PC-3 (cell line): ENCODE measurements around the gene NPL. TPM values are rescaled to one million over a fixed set of nuclear protein-coding genes. Genes with fewer than 3 reads are reported as not detected.

Source experiments
- ATAC-seq: fragments of 200-7000 bp; cut with Tn5 transposase; 2 replicates; pipeline ENCODE4 v1.9.1; 2020; ENCODE audit warnings: mild to moderate bottlenecking, moderate library complexity
- BruUV-seq: library from RNA; stranded (reverse); fragments of 400-500 nt; replicated peaks from 2 replicates; lab custom pipeline; 2021; lab: Mats Ljungman, UMichigan
- CTCF ChIA-PET: fragments of 300-600 bp; sonication (Branson Sonifier 250); formaldehyde crosslinking; loops from one replicate; lab custom pipeline; 2022; ENCODE audit warnings: antibody characterized with exemption; lab: Charles Lee
- POLR2A ChIA-PET: fragments of 300-600 bp; sonication (Branson Sonifier 250); formaldehyde crosslinking; loops from one replicate; lab custom pipeline; 2022; ENCODE audit warnings: antibody characterized with exemption; ENCODE audit not compliant: unreplicated experiment; lab: Charles Lee
- DNase-seq: peaks from one replicate; pipeline ENCODE4 v3.0.0-alpha.2; 2015
- H2AFZ ChIP-seq: fragments of 300-600 bp; sonication (generic); 2 replicates; pipeline ENCODE4 v1.6.0; 2016; ENCODE audit warnings: antibody characterized with exemption, low read length
- H3F3A ChIP-seq: fragments of 300-600 bp; sonication (generic); one replicate; pipeline ENCODE4 v1.6.0; 2017; ENCODE audit warnings: antibody characterized with exemption, low read length, control low read depth, mild to moderate bottlenecking; ENCODE audit not compliant: unreplicated experiment
- H3K27ac ChIP-seq: fragments of 300-600 bp; sonication (generic); 2 replicates; pipeline ENCODE4 v1.5.1; 2016; ENCODE audit warnings: mild to moderate bottlenecking, low read length
- H3K27me3 ChIP-seq: fragments of 300-600 bp; sonication (generic); 2 replicates; pipeline ENCODE4 v1.6.1; 2016; ENCODE audit warnings: low read length, mixed read lengths
- H3K36me3 ChIP-seq: fragments of 300-600 bp; sonication (generic); 2 replicates; pipeline ENCODE4 v1.6.1; 2016; ENCODE audit warnings: low read depth, mixed run types, low read length, mixed read lengths
- H3K4me1 ChIP-seq: fragments of 300-600 bp; sonication (generic); 2 replicates; pipeline ENCODE4 v1.5.1; 2016; ENCODE audit warnings: low read length; ENCODE audit not compliant: insufficient read depth
- H3K4me2 ChIP-seq: fragments of 300-600 bp; sonication (generic); 2 replicates; pipeline ENCODE4 v1.6.0; 2016; ENCODE audit warnings: low read length
- H3K4me3 ChIP-seq: fragments of 300-600 bp; sonication (generic); 2 replicates; pipeline ENCODE4 v1.5.1; 2016; ENCODE audit warnings: mild to moderate bottlenecking, low read length, mixed read lengths
- H3K79me2 ChIP-seq: fragments of 300-600 bp; sonication (generic); 2 replicates; pipeline ENCODE4 v1.6.1; 2017; ENCODE audit warnings: low read length, mixed read lengths
- H3K9ac ChIP-seq: fragments of 300-600 bp; sonication (generic); 2 replicates; pipeline ENCODE4 v1.6.0; 2016; ENCODE audit warnings: mild to moderate bottlenecking, low read length
- H3K9me2 ChIP-seq: fragments of 300-600 bp; sonication (generic); replicated peaks from 2 replicates; pipeline ENCODE4 v1.6.1; 2016; ENCODE audit warnings: mixed run types, low read length, mixed read lengths
- H3K9me3 ChIP-seq: fragments of 300-600 bp; sonication (generic); 2 replicates; pipeline ENCODE4 v1.6.1; 2016; ENCODE audit warnings: low read length, mixed read lengths
- H4K20me1 ChIP-seq: fragments of 300-600 bp; sonication (generic); 2 replicates; pipeline ENCODE4 v1.6.1; 2016; ENCODE audit warnings: low read length, mixed read lengths
- CTCF ChIP-seq: fragments of 300-600 bp; sonication (generic); conservative IDR thresholded peaks from 2 replicates; pipeline ENCODE4 v1.5.1; 2017; ENCODE audit warnings: antibody characterized with exemption, low read depth, mild to moderate bottlenecking, low read length
- EZH2 ChIP-seq: fragments of 300-600 bp; sonication (generic); IDR thresholded peaks from one replicate; pipeline ENCODE4 v1.6.1; 2017; ENCODE audit warnings: antibody characterized with exemption, mild to moderate bottlenecking, low read length; ENCODE audit not compliant: unreplicated experiment
- EZH2phosphoT487 ChIP-seq: fragments of 300-600 bp; sonication (generic); IDR thresholded peaks from 2 replicates; pipeline ENCODE4 v1.6.1; 2018; ENCODE audit warnings: mild to moderate bottlenecking, antibody characterized with exemption, low read length, borderline replicate concordance
- intact Hi-C: fragments of 100-400 bp; cut with micrococcal nuclease; formaldehyde crosslinking; loops from 2 replicates; pipeline ENCODE4 v1.9.0; 2023
- total RNA-seq: library from RNA; depleted of rRNA; stranded (reverse); fragments of >200 nt; gene quantifications from 2 replicates; pipeline ENCODE4 v1.2.3, GENCODE V29; 2014

NPL gene
- total RNA-seq, 1 experiment from 2014 or later, result not detected

GRCh38 chr1:182742780-182743179 lies 46.8 kb upstream of the NPL start:
- intact Hi-C loops, result no loop called here
- ATAC-seq (no peak), DNase-seq (no peak)
- BruUV-seq, result no TSS peak
- no peak overlapping the region for H3K4me2 ChIP-seq
- H4K20me1 ChIP-seq, result no peaks in the 10 kb centered on the region
- no peaks in the 10 kb centered on the region for H3K4me1 ChIP-seq
- ChIA-PET POLR2A (no interaction called here), CTCF (no interaction called here)
- no peaks in the 10 kb centered on the region for H3K79me2 ChIP-seq
- H3K9me3 ChIP-seq, result no peaks in the 10 kb centered on the region
- H3F3A ChIP-seq, result no peaks in the 10 kb centered on the region
- H3K36me3 ChIP-seq, result no peaks in the 10 kb centered on the region
- no peaks in the 10 kb centered on the region for H3K27me3 ChIP-seq
- H3K4me3 ChIP-seq, result no peak overlapping the region
- no peak overlapping the region for H3K27ac ChIP-seq
- H3K9me2 ChIP-seq, result no peaks in the 10 kb centered on the region
- TF ChIP-seq EZH2phosphoT487 (no peak), CTCF (no peak), EZH2 (no peak)
- H2AFZ ChIP-seq, result no peak overlapping the region
- H3K9ac ChIP-seq, result no peak overlapping the region

DNA sequence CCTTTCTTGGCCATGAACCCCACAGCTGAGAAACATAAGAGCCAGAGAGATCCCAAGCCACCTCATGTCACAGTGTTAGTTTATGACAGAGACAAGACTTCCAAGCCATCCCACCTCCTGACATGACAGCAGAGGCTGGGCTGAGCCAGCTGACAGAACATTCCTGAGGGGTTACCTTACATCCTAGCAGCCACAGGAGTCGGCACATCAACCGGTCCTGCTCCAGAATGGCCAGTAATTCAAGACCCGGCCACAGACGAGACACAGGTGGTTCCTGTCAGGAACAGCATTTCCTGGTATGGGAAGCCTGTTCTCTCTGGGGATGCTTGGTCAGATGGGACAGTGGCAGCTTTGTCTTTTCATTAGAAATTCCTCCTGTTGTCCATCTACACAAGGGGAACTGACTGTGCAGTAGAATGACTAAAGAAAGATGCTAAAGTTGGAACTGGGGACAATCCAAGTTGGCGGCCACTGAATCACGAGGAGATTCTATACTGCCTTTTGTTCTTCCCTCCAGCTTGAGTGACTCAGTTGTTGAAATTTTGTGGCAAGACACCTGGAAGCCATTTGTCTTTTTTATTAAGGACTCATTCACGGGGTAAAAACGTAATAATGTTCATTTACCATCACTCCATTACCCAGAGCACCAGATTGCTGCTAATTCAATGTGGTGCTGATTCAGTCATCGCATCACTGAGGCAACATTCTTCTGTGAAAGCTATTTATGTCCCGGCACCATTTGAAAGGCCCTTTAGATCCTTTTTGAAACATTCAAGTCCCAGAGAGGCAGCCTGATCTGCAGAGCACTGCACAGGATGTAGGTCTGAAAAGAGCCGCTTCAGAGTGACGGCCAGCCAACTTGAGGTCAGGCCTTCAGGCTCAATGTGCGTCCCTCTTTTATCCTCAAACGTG lies 37.2 kb upstream of the NPL start:
- ChIA-PET POLR2A (no interaction called here), CTCF (no interaction called here)
- Histone ChIP-seq H3K36me3 (no peaks in the 10 kb centered on the region), H3K4me2 (no peak overlapping the region), H3K9me2 (no peaks in the 10 kb centered on the region), H3K79me2 (no peaks in the 10 kb centered on the region), H3K27ac (no peak overlapping the region), H3K4me3 (no peak overlapping the region), H3K4me1 (no peaks in the 10 kb centered on the region), H2AFZ (no peak overlapping the region), H3K27me3 (no peaks in the 10 kb centered on the region), H3K9me3 (no peaks in the 10 kb centered on the region), H4K20me1 (no peaks in the 10 kb centered on the region), H3K9ac (no peak overlapping the region), H3F3A (no peaks in the 10 kb centered on the region)
- no TSS peak for BruUV-seq
- DNase-seq (no peak), ATAC-seq (no peak)
- intact Hi-C loops, result no loop called here
- TF ChIP-seq EZH2, result no peak
- no peak for TF ChIP-seq CTCF
- TF ChIP-seq EZH2phosphoT487, result no peak

DNA sequence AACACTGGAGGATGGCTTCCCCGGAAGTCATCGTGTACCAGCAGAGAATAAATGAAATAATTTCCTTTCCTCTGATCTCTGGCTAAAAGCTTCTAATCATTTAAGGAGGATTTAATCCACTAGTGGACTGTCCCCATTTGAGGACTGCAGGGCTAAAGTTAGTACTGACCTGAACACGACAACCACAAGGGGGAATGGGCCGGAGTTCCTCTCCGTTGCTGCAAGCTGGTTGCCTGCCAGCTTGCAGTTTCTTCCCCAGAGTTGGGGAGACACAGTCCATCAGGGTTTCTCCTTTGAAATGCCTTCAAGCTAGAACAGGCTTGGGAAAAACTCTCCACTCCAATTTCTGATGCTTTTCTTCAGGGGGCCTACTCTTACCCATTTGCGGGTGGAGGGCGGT lies 35.5 kb upstream of the NPL start:
- CTCF ChIA-PET, result no interaction called here
- H3K27me3 ChIP-seq, result no peaks in the 10 kb centered on the region
- no TSS peak for BruUV-seq
- no peaks in the 10 kb centered on the region for H3F3A ChIP-seq
- H3K9me3 ChIP-seq, result no peaks in the 10 kb centered on the region
- H3K4me3 ChIP-seq, result no peak overlapping the region
- H3K9ac ChIP-seq, result no peak overlapping the region
- DNase-seq (no peak), ATAC-seq (no peak)
- TF ChIP-seq CTCF, result no peak
- no peak for TF ChIP-seq EZH2
- H3K9me2 ChIP-seq, result no peaks in the 10 kb centered on the region
- intact Hi-C loops, result no loop called here
- POLR2A ChIA-PET, result no interaction called here
- H3K27ac ChIP-seq, result no peak overlapping the region
- H2AFZ ChIP-seq, result no peak overlapping the region
- H4K20me1 ChIP-seq, result no peaks in the 10 kb centered on the region
- H3K36me3 ChIP-seq, result no peaks in the 10 kb centered on the region
- H3K79me2 ChIP-seq, result no peaks in the 10 kb centered on the region
- H3K4me1 ChIP-seq, result no peaks in the 10 kb centered on the region
- no peak overlapping the region for H3K4me2 ChIP-seq
